Peyer's patch (tissue), 4 donors: ENCODE measurements around the gene CDK3. TPM values are rescaled to one million over a fixed set of nuclear protein-coding genes. Genes with fewer than 3 reads are reported as not detected.
A peak's percentile ranks its signal among the peaks of the same experiment; 100 is the strongest.

Experiments
- DNase-seq, 3 donors: peaks; one replicate each; pipeline ENCODE4 v3.0.0-alpha.2; 2017 to 2019
- H3K27ac ChIP-seq, 4 donors: fragments of 200-600 bp; sonication (generic); one replicate each; pipeline ENCODE4 v1.5.1; 2016 to 2019
- H3K27me3 ChIP-seq, 2 donors: fragments of 200-600 bp; sonication (generic); one replicate each; pipeline ENCODE4 v1.5.1; 2019
- H3K36me3 ChIP-seq, 3 donors: fragments of 200-600 bp; sonication (generic); one replicate each; pipeline ENCODE4 v1.5.1; 2016 to 2019
- H3K4me1 ChIP-seq, 4 donors: fragments of 200-600 bp; sonication (generic); one replicate each; pipeline ENCODE4 v1.5.1; 2016 to 2019
- H3K4me3 ChIP-seq, 4 donors: fragments of 200-600 bp; sonication (generic); 1 replicate in 3 of 4; 2 replicates in 1 of 4; pipeline ENCODE4 v1.5.1; 2016 to 2019; ENCODE audit warnings: mild to moderate bottlenecking in 1 of 4
- H3K9me3 ChIP-seq, 4 donors: fragments of 200-600 bp; sonication (generic); one replicate each; pipeline ENCODE4 v1.5.1; 2016 to 2019; ENCODE audit warnings: mild to moderate bottlenecking in 1 of 4
- POLR2A ChIP-seq, 2 donors: fragments of 450-650 bp; IDR thresholded peaks; one replicate each; pipeline ENCODE4 v1.5.1; 2017; ENCODE audit warnings: antibody characterized with exemption in 2 of 2, mild to moderate bottlenecking in 2 of 2, moderate library complexity in 2 of 2
- total RNA-seq, 4 donors: library from RNA; depleted of rRNA; stranded (reverse); fragments of >200 nt; gene quantifications; one replicate each; pipeline ENCODE4 v1.1.0, GENCODE V29; 2016
- TF ChIP-seq, protein P1 (sequence below), 6 experiments: fragments of 450-650 bp in 4 of 6; fragments of 200-600 bp in 2 of 6; sonication (generic) in 1 of 6; IDR thresholded peaks; one replicate each; pipeline ENCODE4 v1.5.1; 2017 to 2019; ENCODE audit warnings: antibody characterized with exemption in 6 of 6, mild to moderate bottlenecking in 3 of 6, moderate library complexity in 1 of 6

The CDK3 gene
- total RNA-seq, 4 donors from 2014 or later = 11.7 to 38.7 (median 23.5) TPM

DNA sequence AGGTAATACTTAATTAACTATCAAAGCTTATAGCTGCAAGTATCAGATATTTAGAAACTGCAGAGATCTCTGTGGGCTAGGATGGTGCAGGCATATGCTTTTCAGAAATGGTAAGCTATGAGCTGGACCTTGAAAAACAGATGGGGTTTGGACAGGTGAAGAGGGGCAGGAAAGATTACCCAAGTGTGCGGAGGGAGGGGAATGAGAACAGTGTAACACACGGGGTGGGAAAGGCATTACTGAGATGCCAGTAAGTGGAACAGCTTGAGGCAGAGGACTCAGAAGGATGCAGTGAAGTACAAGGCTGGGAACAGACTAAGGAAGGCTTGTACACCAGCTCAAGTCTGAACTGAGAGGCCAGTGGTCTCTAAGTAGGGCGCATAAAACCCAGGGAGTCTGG is 48.6 kb downstream of the CDK3 start:
- Histone ChIP-seq H3K27me3 (no peaks in the 10 kb centered on the region), H3K4me1 (no peaks in the 10 kb centered on the region), H3K36me3 (peaks cover 0 to 86% (median 0%) of the 10 kb centered on the region in 3 donors), H3K27ac (peak overlapping the region in 1 of 4 donors; percentile 24), H3K9me3 (no peaks in the 10 kb centered on the region), H3K4me3 (no peak overlapping the region)
- TF ChIP-seq, protein P1, sequence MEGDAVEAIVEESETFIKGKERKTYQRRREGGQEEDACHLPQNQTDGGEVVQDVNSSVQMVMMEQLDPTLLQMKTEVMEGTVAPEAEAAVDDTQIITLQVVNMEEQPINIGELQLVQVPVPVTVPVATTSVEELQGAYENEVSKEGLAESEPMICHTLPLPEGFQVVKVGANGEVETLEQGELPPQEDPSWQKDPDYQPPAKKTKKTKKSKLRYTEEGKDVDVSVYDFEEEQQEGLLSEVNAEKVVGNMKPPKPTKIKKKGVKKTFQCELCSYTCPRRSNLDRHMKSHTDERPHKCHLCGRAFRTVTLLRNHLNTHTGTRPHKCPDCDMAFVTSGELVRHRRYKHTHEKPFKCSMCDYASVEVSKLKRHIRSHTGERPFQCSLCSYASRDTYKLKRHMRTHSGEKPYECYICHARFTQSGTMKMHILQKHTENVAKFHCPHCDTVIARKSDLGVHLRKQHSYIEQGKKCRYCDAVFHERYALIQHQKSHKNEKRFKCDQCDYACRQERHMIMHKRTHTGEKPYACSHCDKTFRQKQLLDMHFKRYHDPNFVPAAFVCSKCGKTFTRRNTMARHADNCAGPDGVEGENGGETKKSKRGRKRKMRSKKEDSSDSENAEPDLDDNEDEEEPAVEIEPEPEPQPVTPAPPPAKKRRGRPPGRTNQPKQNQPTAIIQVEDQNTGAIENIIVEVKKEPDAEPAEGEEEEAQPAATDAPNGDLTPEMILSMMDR (IDR thresholded peaks at IDR 0.05) = no peak
- TF ChIP-seq POLR2A (IDR thresholded peaks at IDR 0.05) = no peak
- no peak for DNase-seq

DNA sequence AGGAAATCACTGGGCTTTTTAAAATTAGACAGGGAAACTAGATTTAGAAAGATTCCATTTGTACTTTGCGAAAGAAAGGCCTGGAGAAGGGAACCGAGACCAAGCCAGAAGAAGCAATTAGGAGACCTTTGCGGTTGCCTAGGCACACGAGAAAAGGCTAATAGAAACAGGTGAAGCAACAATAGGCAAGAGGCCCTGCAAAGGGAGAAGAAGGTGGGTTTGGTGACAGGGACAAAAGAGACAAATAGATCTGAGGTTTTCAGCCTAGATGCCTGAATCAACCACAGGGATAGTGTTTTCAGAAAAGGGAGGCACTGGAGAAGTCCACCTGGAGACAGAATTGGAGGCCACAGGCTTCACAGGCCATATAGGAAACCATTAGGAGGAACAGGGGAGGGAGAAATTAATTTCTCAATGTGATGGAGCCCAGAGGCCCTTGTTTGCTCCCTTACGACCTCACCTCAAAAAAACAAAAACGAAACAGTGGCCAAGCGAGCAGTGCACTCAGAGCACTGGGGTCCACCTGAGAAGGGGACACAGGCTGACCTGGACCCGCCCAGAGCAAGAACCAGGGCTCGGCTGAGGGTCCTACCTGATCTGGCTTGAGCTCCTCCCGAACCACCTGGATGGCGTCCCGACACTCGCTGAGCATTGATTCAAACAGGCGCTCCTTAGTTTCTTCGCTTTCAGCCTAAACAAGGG is 49.3 kb downstream of the CDK3 start:
- Histone ChIP-seq H3K9me3 (no peaks in the 10 kb centered on the region), H3K4me1 (no peaks in the 10 kb centered on the region), H3K27ac (peak overlapping the region in 1 of 4 donors; percentile 24), H3K27me3 (no peaks in the 10 kb centered on the region), H3K36me3 (peaks cover 0 to 85% (median 0%) of the 10 kb centered on the region in 3 donors), H3K4me3 (no peak overlapping the region)
- DNase-seq = no peak
- TF ChIP-seq, protein P1 (IDR thresholded peaks at IDR 0.05) = no peak
- TF ChIP-seq POLR2A (IDR thresholded peaks at IDR 0.05) = no peak

DNA sequence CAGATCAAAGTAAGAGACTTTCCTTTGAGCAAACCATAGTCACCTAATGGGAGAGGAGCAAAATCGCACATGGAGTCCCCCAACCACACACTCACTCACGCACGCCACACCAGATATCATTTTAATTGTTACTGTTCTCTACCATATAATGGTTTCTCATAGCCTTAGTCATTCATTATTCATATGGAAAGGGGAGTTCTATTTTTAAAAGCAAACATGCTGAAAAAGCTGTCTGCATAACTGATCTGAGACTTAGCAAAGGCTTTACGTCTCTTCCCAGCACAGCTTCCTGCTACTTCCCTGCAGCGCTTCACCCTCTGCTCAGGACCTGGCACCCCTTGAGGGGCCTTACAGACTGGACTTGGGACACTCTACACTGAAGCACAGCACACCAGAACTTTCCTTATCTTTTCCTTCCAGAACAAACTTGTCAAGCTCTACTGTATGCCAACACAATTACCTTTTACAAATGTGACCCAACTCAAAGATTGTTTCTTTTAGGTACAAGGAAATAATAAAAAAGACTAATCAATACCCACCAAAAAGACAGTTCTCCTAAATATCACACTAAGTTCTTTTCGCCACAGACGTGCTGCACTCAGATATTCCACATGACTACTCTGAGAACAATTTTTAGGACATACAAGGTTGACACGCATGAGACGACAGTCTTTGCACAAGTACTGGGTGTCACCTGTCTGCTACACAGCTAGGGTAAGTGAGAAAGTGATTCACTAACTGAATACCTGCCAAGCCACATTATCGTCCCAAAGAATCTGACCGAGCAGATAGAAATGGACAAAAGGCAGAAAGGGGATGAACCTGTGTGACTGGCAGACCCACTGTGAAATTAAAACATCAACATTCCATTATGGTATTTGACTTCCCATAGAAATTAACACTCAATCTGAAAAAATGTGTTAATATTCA is 50.1 kb downstream of the CDK3 start:
- DNase-seq = no peak
- peak overlapping the region in 1 of 4 donors; percentile 3 for H3K27ac ChIP-seq
- peaks cover 0 to 84% (median 0%) of the 10 kb centered on the region in 3 donors for H3K36me3 ChIP-seq
- TF ChIP-seq POLR2A (IDR thresholded peaks at IDR 0.05) = no peak
- TF ChIP-seq, protein P1 (IDR thresholded peaks at IDR 0.05) = no peak
- no peaks in the 10 kb centered on the region for H3K27me3 ChIP-seq
- no peak overlapping the region for H3K4me3 ChIP-seq
- H3K9me3 ChIP-seq = no peaks in the 10 kb centered on the region
- H3K4me1 ChIP-seq = no peaks in the 10 kb centered on the region

DNA sequence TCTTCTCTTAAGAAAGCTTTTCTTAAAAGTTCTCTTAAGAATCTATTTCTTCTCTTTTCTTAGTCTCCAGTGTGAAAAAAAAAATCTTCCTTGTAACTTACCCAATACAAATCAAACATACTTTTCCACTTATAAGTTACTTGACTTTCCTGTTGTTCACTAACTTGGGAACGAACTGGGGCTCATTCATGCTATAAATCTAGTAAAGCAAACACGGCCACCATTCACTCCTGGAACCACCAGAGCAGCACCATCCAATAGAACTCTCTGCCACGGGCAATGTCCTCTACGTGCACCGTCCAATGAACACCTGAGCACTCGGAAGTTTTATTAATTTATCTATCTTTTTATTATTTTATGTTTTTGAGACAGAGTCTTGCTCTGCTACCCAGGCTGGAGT is 50.9 kb downstream of the CDK3 start:
- no peak overlapping the region for H3K4me3 ChIP-seq
- H3K27me3 ChIP-seq = no peaks in the 10 kb centered on the region
- H3K36me3 ChIP-seq = peaks cover 0 to 84% (median under 1%) of the 10 kb centered on the region in 3 donors
- no peak for DNase-seq
- TF ChIP-seq POLR2A (IDR thresholded peaks at IDR 0.05) = no peak
- TF ChIP-seq, protein P1 (IDR thresholded peaks at IDR 0.05) = no peak
- no peaks in the 10 kb centered on the region for H3K9me3 ChIP-seq
- no peaks in the 10 kb centered on the region for H3K4me1 ChIP-seq
- peak overlapping the region in 1 of 4 donors; percentile 3 for H3K27ac ChIP-seq

DNA sequence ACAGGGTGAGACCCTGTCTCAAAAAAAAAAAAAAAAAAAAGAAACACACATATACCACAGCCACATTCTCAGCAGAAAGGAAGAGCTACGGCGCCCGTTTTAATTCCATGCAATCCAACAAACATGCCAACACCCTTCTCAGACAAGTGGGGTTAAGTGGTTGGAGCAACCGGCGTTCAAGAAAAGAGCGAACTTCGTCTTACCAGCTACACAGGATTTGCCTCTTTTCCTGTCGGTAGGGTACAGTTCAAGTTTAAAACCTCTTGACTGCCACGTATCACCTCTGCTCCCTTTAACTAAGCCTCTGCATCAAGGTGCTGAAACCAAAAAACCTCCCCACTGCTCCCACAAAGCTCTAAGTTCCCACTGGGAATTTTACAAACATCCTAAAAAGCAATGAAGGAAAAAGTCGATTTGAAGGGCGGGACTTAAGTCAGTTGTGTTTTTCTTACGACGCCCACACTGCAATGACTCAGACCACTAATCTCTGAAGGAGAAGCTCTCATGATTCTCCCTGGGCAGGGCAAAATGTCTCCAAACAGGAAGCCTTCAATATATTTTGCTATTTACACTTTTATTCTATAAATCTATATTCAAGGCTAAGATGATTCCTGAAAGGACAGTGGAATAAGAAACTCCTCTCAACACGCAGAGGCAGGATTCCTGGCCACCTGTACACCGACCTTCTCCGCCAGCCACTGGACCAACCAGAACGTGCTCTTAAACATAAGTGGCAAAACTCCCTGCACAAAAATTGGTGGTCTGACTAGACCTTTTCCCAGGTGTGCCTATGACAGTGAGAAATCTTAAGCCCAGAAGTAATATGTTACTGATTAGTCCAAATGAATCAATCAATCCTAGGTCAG is 52.8 kb downstream of the CDK3 start:
- no peaks in the 10 kb centered on the region for H3K9me3 ChIP-seq
- H3K36me3 ChIP-seq = peaks cover 0 to 84% (median 6%) of the 10 kb centered on the region in 3 donors
- TF ChIP-seq, protein P1 (IDR thresholded peaks at IDR 0.05) = no peak
- TF ChIP-seq POLR2A (IDR thresholded peaks at IDR 0.05) = no peak
- H3K4me1 ChIP-seq = no peaks in the 10 kb centered on the region
- no peaks in the 10 kb centered on the region for H3K27me3 ChIP-seq
- no peak for DNase-seq
- no peak overlapping the region for H3K4me3 ChIP-seq
- H3K27ac ChIP-seq = no peak overlapping the region
